ENCODE data around the gene SMIM33. TPM values are rescaled to one million over a fixed set of nuclear protein-coding genes. Genes with fewer than 3 reads are reported as not detected.

SMIM33 gene
- total and polyA plus RNA-seq, 9 of the 15 experiments (the other 6 are each of a cell fraction or from before 2014, with no cell fraction given), result not detected

DNA sequence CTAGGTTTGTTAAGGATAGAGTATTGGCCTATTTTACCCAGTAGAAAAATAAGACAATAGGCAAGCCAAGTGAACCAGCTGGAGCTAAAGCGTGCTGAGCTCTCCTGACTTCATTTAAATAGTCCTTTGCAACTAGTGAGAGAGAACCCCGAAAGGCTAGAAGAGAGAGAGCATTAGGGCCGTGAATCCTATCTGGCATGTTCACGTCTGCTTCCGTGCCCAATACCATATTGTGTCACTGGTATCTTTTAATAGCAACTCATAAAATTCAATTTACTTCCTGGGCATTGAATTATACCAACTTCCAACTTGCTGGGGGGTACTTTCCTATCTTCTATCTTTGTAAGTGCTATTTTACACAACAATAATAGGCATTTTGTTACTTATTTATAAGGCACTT lies 45.3 kb upstream of the SMIM33 start:
- Histone ChIP-seq H3K4me2 (ENCODE audit: insufficient read depth, low read length) (no peak overlapping the region), H3K79me2 (ENCODE audit: control insufficient read depth, insufficient read depth, low read length) (no peaks in the 10 kb centered on the region), H3K4me3 (no peak overlapping the region), H3K9me3 (replicated peaks; ENCODE audit: control insufficient read depth, insufficient read depth, low read depth, low read length) (no peaks in the 10 kb centered on the region), H3K27me3 (ENCODE audit: control insufficient read depth in 2 of 2, insufficient read depth in 2 of 2, low read length in 2 of 2) (no peaks in the 10 kb centered on the region), H3K9ac (ENCODE audit: insufficient read depth in 1 of 2, low read depth in 2 of 2, low read length in 2 of 2) (no peak overlapping the region), H4K20me1 (replicated peaks; ENCODE audit: control insufficient read depth, insufficient read depth, low read length) (no peaks in the 10 kb centered on the region), H3K4me1 (replicated peaks in 1 of 2; ENCODE audit: control insufficient read depth in 2 of 2, insufficient read depth in 2 of 2, low read length in 2 of 2) (peaks cover 3 to 5% of the 10 kb centered on the region in 2 experiments; a peak in 3 of 5 replicates), H3K9me1 (ENCODE audit: control insufficient read depth, insufficient read depth, low read length) (no peaks in the 10 kb centered on the region), H3K27ac (ENCODE audit: extremely low read depth, low read depth, low read length) (no peak overlapping the region), H3K36me3 (ENCODE audit: control insufficient read depth, insufficient read depth, low read length) (no peaks in the 10 kb centered on the region), H2AFZ (ENCODE audit: low read depth, low read length) (no peak overlapping the region)
- POLR2A ChIA-PET, result interaction anchor here (1.1 to 1.2 kb wide), 2 partner anchors 10 to 12 kb away, joined by 3 to 5 read pairs; no protein-coding TSS in a partner anchor
- DNase-seq (ENCODE audit: extremely low read depth in 1 of 4, low spot score in 3 of 4) (no peak), FAIRE-seq (no peak), ATAC-seq (no peak)
- in situ Hi-C loops (cut with MboI), result no loop called here
- BruUV-seq (replicated peaks), result no TSS peak
- WGBS (ENCODE audit: insufficient coverage, low coverage, missing lambda C conversion rate), result 76% methylated on average over 5 of the region's 5 CpGs
- TF ChIP-seq HNRNPUL1 (IDR thresholded peaks at IDR 0.05; ENCODE audit: low read length) (no peak), EHMT2 (IDR thresholded peaks at IDR 0.05) (no peak), SLC30A9 (CRISPR knock-in tag; IDR thresholded peaks at IDR 0.05) (no peak), ZNF512 (tag; IDR thresholded peaks at IDR 0.05) (no peak), BRCA1 (IDR thresholded peaks at IDR 0.05) (no peak), BRCA1 (CRISPR knock-in tag; IDR thresholded peaks at IDR 0.05) (no peak), TRIM24 (IDR thresholded peaks at IDR 0.05) (no peak), SMARCC2 (IDR thresholded peaks at IDR 0.05; ENCODE audit: low read depth) (no peak), RBM25 (IDR thresholded peaks at IDR 0.05; ENCODE audit: low read depth, low read length, severe bottlenecking) (no peak), ZNF41 (CRISPR knock-in tag; conservative IDR thresholded peaks at IDR 0.05) (no peak), KLF13 (tag; IDR thresholded peaks at IDR 0.05; ENCODE audit: borderline replicate concordance, low read depth) (no peak), PML (IDR thresholded peaks at IDR 0.05; ENCODE audit: low read length) (no peak), XRCC4 (IDR thresholded peaks at IDR 0.05; ENCODE audit: extremely low read depth, insufficient read depth, insufficient read length) (no peak), ZSCAN32 (CRISPR knock-in tag; IDR thresholded peaks at IDR 0.05) (no peak)
- TF ChIP-seq, protein P1, sequence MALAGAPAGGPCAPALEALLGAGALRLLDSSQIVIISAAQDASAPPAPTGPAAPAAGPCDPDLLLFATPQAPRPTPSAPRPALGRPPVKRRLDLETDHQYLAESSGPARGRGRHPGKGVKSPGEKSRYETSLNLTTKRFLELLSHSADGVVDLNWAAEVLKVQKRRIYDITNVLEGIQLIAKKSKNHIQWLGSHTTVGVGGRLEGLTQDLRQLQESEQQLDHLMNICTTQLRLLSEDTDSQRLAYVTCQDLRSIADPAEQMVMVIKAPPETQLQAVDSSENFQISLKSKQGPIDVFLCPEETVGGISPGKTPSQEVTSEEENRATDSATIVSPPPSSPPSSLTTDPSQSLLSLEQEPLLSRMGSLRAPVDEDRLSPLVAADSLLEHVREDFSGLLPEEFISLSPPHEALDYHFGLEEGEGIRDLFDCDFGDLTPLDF (CRISPR knock-in tag; IDR thresholded peaks at IDR 0.05), result no peak
- TF ChIP-seq, protein P2, sequence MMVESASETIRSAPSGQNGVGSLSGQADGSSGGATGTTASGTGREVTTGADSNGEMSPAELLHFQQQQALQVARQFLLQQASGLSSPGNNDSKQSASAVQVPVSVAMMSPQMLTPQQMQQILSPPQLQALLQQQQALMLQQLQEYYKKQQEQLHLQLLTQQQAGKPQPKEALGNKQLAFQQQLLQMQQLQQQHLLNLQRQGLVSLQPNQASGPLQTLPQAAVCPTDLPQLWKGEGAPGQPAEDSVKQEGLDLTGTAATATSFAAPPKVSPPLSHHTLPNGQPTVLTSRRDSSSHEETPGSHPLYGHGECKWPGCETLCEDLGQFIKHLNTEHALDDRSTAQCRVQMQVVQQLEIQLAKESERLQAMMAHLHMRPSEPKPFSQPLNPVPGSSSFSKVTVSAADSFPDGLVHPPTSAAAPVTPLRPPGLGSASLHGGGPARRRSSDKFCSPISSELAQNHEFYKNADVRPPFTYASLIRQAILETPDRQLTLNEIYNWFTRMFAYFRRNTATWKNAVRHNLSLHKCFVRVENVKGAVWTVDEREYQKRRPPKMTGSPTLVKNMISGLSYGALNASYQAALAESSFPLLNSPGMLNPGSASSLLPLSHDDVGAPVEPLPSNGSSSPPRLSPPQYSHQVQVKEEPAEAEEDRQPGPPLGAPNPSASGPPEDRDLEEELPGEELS (CRISPR knock-in tag; IDR thresholded peaks at IDR 0.05; ENCODE audit: borderline replicate concordance), result no peak
- CTCF ChIA-PET (ENCODE audit: low intra/inter-chr PET ratio), result interaction anchor here (0.6 kb wide), 1 partner anchor 76 kb away, joined by 3 read pairs; no protein-coding TSS in a partner anchor
- intact Hi-C loops (cut with micrococcal nuclease), result loop anchor here (10.0 kb wide), 1 partner anchor 339 kb away; no protein-coding TSS in a partner anchor

Measured in K562 (cell line).